ENCODE data around the gene PTK7.

The PTK7 gene

GRCh38 chr6:43180985-43181384, 104.9 kb downstream of the PTK7 start:
- DNase-seq, result peak; percentile 23

- DNase-seq, result no peak
Measured at GRCh38 chr6:43181621-43181941, 105.5 kb downstream of the PTK7 start.

- peak; percentile 63 for DNase-seq
Measured at GRCh38 chr6:43181942-43182860, 106.1 kb downstream of the PTK7 start, which contains the start of gene CUL9. Gene CUL9 (plus strand): TSS chr6:43182196. CDS start chr6:43184311, 2,115 bp downstream.

- DNase-seq, result no peak
Measured at GRCh38 chr6:43183441-43183840, 107.3 kb downstream of the PTK7 start.

GRCh38 chr6:43184268-43184985, 108.3 kb downstream of the PTK7 start:
- DNase-seq, result no peak

- DNase-seq, result no peak
Measured at GRCh38 chr6:43185391-43185985, 109.4 kb downstream of the PTK7 start.

GRCh38 chr6:43186019-43186418, 109.9 kb downstream of the PTK7 start:
- DNase-seq, result no peak

- DNase-seq, result no peak
Measured at GRCh38 chr6:43186706-43187105, 110.6 kb downstream of the PTK7 start.

GRCh38 chr6:43187821-43188220, 111.7 kb downstream of the PTK7 start:
- no peak for DNase-seq

- DNase-seq, result no peak
Measured at GRCh38 chr6:43188426-43188825, 112.3 kb downstream of the PTK7 start.

- no peak for DNase-seq
Measured at GRCh38 chr6:43189776-43190304, 113.7 kb downstream of the PTK7 start.

- DNase-seq, result no peak
Measured at GRCh38 chr6:43192911-43193310, 116.8 kb downstream of the PTK7 start.

- DNase-seq, result no peak
Measured at GRCh38 chr6:43193929-43194328, 117.8 kb downstream of the PTK7 start.

- DNase-seq, result no peak
Measured at GRCh38 chr6:43196337-43196736, 120.2 kb downstream of the PTK7 start.

- DNase-seq, result no peak
Measured at GRCh38 chr6:43199912-43200311, 123.8 kb downstream of the PTK7 start.

- DNase-seq, result no peak
Measured at GRCh38 chr6:43200541-43200940, 124.4 kb downstream of the PTK7 start.

GRCh38 chr6:43202451-43202850, 126.3 kb downstream of the PTK7 start:
- no peak for DNase-seq

GRCh38 chr6:43203029-43203717, 127.1 kb downstream of the PTK7 start:
- no peak for DNase-seq

- no peak for DNase-seq
Measured at GRCh38 chr6:43203718-43204095, 127.6 kb downstream of the PTK7 start.

GRCh38 chr6:43204271-43205105, 128.4 kb downstream of the PTK7 start:
- no peak for DNase-seq

- no peak for DNase-seq
Measured at GRCh38 chr6:43205849-43206248, 129.7 kb downstream of the PTK7 start.

- DNase-seq, result no peak
Measured at GRCh38 chr6:43207286-43207685, 131.2 kb downstream of the PTK7 start.

Data from fibroblast of skin of abdomen (primary cell).